DMS79 treated with DMSO at 0.1 percent for 48 hours (cell line): ENCODE measurements around the gene HBP1.
"Not testable (repeated sequence)": the region's sequence is repeated elsewhere in the genome, so short reads cannot be mapped to it uniquely, and the experiment has no call there.

Experiments used
- DNase-seq: peaks from one replicate; lab custom pipeline; 2025; lab: John Stamatoyannopoulos, UW

Gene HBP1, protein sequence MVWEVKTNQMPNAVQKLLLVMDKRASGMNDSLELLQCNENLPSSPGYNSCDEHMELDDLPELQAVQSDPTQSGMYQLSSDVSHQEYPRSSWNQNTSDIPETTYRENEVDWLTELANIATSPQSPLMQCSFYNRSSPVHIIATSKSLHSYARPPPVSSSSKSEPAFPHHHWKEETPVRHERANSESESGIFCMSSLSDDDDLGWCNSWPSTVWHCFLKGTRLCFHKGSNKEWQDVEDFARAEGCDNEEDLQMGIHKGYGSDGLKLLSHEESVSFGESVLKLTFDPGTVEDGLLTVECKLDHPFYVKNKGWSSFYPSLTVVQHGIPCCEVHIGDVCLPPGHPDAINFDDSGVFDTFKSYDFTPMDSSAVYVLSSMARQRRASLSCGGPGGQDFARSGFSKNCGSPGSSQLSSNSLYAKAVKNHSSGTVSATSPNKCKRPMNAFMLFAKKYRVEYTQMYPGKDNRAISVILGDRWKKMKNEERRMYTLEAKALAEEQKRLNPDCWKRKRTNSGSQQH

DNA sequence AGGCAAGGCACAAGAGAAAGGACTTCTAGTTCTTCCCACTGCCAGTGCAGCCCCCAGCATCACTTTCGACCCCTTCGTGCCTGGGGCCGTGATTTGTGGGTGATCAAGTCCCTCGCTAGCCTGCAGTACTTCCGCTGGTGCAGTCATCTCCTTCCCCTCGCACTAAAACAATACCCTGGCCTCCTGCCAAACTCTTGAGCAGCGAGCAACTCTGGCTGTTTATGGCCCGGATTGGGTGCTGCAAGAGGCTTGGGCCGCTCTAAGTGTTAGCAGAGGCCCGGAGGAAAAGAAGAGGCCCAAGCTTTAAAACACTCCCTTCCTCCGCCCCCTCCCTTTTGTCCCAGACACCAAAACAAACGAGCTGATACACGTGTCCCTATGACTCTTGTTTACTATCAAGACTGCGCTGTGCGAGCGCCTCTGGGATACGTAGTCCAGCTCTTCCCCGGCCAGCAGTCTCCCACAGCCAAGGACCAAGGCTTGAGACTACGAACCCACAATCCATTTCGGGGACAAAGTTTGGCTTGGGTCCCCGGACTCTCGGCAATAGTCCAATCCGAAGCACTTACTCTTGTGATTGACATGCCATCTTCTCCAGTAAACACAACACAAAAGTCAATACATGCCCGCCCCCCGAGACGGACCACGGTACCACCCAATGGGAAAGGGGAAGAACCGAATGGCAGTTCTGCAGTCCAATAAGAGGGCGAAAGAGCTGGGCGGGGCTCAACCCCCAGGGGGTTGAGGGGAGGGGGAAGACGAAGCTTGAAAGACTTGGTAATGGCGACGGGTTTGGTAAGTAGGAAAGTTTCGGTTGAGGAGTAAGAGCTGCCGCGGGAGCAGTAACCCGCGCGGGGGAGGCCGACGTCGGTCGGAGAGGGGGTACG, at the start of gene HBP1:
HBP1 (plus strand) TSS at position 771 of the 887 bp plus-strand sequence. CDS start 10,891 bp downstream, outside the sequence.
- peak; percentile 99 for DNase-seq

DNA sequence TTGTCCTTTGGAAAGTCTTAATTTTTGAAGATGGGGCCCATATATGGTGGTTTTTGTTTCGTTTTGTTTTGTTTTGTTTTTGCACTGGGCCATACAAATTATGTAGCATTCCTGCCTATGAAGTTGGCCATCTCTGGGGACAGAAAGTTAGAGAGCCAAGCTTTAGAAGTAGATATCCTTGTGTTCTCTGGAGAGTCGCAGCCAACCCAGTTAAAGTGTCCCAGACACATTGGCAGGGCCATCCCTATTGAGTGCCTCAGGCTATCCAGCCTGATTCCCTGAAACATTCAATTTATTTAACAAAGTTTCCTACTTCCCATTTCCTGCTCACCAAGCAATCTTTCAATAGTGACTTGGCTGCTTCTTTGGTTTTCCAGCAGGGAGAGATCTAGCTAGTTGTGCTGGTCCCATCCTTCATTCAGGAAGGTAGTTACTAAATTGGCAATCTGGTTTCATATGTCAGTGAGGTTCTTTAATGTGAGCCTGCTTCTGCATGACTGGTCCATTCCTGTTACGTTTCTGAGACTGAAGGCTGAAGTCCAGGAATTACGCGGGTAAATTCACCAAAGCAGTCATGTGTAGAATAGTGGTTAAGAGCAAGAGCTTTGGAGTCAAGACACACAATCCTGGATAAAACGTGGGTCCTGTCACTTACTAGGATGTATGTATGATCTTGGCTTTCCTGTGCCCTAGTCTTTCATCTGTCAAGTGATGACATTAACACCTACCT, 49.3 kb upstream of the HBP1 start:
- peak; percentile 29 for DNase-seq

DNA sequence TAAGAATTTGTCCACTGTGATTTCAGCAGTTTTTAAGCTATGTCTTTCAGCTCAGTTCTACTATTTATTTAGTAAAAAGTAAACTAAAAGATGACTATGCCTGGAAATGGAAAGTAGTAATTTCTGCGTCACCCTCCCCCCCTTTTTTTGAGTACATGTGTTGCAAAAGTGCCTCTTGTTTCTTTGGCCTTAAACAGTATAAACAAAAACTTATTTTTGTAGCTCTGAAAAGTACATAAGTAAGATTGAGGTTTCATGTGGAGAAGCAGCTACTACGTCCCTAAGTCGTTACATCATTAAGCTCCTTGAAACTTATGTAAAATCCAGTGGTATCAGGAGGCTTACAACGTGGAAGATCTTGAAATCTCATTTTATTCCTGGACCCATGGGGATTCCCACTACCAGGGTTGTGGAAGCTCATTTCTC, 46.3 kb upstream of the HBP1 start:
- no peak for DNase-seq

DNA sequence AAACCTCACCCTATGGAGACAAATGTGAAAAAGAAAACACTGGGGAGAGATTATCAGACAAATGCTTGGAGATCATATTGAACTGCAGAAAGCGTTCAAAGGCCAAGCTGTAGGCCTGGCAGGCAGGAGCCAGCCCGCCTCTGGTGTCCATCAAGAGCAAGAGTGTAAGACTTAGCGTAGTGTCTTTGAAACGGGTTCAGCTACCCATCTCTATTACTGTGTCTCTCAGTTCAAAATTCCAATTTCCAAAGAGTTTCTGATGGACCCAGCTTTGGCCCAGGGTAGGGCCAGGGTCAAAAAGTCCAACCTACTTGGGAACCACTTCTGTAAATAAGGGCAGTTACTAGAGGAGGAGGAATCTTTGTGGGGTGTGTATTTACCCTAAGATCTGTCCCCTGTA, 45.4 kb upstream of the HBP1 start:
- DNase-seq: no peak

DNA sequence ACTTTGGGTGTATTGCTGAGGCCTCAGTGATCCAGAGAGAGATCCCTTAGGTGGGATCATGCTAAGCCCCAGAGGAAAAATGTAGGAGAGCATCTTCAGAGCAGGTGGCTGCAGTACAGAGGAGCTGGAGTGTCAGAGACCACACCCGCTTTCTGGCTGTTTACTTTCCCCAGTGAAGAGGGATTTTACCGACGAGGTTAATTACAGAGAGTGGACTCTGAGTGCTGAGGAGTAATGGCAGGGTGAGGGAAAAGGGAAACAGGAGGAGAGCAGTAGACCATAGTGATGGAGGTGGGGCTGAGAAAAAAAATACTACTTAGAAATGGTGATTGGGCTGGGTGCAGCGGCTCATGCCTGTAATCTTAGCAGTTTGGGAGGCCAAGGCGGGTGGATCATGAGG, 43.3 kb upstream of the HBP1 start:
- peak; percentile 94 for DNase-seq

DNA sequence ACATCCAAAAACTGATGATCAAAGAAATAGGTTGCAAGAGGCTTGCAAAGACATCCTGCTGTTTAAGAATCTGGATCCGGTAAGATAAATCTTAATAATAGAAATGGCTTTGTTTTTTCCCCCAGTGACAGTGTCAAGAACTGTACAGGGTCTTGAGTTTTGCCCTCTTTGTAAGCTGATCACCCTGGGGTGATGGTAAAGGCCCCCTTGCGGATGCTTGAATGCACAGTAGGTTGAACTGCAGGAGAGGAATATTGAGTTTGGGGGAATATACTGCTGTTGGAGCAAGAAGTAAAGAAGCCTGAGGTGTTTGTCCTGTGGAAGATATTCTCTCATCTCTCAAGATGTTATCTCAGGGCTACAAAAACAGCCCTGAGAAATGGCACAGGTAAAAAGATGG, 40.6 kb upstream of the HBP1 start:
- no peak for DNase-seq

DNA sequence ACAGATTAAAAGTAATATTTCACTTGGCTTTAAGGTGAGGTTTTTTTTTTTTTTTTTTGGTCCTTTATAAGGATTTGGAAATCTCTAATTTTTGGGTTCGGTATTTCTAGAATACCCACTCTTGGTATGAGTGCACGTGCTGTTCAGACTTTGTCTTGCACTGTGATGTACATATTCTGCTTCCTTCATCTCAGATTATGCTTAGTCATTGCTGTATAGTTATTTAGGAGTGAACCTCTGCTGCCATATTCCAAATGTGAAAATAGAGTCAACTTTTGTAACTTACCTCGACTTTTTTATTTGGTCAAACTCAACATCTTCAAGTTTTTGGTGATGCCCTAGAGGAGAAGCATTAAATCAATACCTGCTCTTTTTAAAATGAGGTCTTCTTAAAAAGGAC, 40.1 kb upstream of the HBP1 start:
- no peak for DNase-seq

DNA sequence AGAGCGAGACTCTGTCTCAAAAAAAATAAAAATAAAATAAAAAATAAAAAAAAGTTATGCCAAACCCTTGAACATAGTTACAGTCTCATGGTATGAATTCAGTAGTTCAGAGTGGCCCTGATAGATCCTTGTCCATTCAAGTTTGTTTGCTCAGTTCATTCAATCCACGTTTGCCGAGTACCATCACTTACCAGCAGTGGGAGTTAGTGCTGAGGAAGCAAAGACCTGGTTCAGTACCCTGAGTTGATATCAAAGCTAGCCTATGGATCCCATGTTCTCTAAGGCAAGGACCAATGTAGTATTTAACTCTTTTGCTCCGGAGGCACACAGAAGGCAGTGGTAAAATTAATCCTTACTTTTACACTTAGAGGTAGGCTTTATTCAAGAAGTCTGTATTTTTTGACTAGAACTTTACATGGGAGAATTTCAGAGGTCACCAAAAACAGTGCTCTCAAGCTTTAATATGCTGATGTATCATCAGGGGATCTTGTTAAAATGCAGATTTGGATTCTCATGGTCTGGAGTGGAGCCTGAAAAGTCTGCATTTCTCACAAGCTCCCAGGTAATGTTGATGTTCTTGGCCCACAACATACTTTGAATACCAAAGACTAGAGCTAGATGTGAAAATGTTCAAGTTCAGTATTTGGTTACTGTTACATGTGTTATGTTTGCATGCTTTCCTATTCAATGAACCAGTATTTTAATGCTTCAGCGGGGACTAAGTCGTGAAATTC, 38.1 kb upstream of the HBP1 start:
- no peak for DNase-seq

DNA sequence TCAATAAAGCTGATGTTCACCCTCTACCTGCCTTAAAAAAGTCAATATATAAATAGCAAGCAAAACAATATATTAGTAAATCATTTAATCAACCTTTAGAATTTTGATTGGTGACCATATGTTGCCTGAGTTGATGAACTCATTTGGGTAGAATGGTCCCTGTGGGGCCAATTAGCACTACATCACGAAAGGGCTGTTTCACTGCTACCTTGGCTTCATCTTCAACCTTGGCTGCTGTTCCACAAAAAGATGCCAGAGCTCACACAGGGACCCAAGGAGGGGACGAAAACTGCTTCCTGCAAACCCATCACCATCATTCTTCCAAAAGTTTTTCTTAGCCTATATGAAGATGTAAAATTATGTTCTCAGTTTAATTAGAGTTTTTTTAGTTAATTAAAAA, 35.4 kb upstream of the HBP1 start:
- DNase-seq: no peak

DNA sequence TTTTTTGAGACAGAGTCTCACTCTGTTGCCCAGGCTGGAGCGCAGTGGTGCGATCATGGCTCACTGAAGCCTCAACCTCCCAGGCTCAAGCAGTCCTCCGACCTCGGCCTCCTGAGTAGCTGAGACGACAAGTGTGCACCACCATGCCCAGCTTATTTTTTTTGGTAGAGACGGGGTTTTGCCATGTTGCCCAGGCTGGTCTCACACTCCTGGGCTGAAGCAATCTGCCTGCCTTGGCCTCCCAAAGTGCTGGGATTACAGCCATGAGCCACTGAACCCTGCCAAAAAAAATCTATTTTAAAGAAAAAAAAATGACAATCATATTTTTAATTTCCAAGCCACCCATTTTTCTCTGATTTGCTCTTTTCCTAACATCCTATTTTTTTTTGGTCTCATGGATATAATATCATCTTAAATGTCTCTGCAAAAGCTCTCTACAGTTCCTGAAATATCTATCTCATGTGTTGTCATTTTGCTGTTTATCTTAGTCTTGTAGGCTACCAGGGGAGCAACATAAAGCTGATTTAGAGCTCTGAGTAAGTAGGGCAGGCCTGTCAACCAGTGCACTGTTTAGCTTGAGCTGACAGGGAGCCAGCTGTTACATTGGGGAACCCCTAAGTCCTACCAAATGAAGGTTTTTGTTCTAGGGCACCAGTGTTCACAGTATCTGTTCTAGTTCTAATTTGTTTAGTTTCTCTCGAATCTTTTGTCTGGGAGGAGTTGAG, 29.9 kb upstream of the HBP1 start:
- DNase-seq: no peak

DNA sequence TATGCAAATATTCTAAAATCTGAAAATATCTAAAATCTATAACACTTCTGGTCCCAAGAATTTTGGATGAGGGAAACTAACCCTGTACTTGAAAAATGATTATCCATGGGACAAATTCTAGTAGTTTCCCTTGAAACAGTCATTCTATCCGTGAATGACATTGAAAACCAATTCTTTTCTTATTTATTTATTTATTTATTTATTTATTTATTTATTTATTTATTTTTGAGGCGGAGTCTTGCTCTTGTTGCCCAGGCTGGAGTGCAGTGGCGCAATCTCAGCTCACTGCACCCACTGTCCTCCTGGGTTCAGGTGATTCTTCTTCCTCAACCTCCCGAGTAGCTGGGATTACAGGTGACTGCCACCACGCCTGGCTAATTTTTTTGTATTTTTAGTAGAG, 24.9 kb upstream of the HBP1 start:
- DNase-seq: not testable (repeated sequence)

DNA sequence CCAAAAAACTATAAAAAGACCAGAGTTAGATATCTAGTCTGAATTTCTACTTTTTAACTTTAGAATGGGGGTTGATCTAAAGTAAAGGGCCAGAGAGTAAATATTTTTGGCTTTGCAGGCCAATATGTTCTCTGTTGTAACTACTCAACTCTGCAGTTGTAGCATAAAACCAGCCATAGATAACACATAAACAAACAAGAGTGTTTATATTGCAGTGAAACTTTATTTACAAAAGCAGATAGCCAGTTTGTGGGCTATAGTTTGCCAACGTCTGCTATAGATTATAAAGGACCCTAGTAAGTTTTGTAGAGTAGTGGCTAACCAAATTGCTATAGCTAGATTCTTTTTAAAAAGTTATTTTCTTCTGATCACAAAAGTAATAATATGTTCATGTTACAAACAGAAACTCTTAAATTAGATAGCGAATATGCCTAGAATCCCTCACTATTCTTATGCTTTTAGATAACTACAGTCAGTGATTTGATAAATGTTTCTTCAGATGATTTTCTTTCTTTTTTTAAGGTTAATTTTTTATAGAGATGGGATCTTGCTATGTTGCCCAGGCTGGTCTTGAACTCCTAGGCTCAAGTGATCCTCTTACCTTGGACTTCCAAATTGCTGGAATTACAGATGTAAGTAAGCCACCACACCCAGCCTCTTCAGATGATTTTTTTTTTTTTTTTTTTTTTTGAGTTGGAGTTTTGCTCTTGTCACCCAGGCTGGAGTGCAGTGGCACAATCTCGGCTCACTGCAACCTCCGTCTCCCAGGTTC, 23.6 kb upstream of the HBP1 start:
- no peak for DNase-seq

DNA sequence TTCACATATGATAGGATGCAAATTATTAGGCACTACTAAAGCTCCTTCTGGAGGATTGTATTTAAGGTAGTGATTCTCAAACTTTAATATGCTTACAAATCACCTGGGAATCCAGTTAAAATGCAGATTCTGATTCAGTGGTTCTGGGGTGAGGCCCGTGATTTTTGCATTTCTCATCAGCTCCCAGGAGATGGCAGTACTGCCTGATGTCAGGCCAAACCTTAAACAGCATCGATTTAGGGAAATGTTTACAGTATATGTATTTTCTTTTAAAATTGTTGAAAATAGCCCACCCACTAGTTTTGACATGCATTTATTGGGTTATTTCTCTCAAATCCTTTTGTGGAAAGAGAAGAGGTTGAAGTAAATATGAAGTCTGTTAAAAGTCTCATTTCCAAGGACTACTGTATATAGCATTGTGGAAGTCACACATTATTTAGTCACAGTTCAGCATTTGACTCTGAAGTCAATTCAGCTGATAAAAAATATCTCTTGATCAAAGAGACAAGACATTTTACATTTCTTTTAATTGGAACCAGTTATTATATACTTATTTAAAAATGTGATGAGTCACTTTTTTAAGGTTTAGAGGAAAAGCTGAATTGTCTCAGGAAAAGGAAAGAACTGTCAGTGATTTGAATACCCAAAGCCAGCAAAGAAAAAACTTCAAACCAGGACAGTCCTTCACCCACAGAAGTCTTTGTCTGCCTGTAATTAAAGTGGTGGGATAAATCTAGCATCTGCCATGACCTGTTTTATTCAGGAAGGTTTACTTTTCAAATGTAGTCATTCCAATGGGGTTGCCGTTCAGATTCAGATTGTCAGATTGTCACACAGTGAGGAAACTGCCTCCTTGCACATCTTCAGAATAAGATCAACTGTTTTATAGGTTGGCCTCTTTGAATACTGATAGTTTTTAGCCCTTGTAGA, 21.1 kb upstream of the HBP1 start:
- no peak for DNase-seq

DNA sequence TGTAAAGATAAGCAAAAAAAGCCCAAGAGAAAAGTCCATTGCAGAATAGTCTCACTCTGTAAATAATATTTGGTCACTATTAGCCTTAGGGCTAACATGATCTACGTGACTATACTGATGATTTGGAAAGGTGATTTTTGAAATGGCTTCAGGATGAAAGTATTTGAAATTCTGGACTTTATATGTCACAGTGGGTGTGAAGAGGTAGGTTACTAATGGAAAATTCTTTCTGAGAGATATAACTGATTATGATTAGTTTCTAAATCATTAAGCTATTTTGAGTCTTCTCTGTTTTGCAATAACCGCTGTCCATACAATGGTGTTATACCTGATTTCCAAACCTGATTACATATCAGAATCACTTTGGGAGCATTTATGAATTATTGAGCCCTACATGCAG, 20.1 kb upstream of the HBP1 start:
- DNase-seq: no peak

DNA sequence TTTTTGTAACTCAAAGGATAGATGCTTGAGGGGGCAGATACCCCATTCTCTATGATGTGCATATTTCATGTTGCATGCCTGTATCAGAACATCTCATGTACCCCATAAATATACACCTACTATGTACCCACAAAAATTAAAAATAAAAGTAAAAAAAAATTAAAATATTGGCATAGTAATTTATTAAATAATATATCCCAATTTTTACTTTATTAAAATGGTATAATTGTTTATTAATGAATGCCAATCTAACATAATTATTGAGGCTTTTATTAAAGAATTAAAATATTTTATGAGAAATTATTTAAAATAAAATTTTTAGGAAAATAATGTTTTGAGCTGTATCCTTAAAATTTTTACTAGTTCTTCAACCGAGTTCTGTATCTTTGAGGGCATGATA, 18.9 kb upstream of the HBP1 start:
- no peak for DNase-seq

DNA sequence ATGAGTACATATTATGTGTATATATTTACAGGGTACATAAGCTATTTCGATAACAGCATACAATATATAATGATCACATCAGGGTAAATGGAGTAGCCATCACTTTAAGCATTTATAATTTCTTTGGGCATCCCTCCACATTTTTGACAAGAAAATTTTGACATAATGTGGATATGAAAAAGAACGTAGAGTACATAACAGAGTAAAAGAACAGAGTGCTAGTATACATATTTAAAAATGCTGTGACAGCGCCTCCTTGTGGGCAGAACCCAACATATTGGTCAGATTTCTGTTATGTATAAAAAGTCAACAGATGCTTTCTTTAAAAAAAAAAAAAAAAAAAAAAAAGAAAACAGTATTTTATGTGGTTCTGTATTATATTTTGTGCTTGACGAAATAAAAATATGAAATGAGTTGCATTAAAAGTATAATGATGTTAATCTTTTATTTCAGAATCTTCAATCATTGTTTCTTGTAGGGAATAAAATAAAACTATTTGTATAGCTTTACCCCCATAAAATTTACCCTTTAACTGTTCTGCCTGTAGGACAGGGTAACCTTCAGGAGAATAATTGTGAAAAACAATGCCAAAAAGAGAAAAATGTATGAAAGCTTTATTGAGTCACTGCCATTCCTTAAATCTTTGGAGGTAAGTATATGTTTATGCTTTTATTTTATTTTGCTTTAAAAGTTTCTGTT, 18.3 kb upstream of the HBP1 start:
- peak; percentile 56 for DNase-seq

DNA sequence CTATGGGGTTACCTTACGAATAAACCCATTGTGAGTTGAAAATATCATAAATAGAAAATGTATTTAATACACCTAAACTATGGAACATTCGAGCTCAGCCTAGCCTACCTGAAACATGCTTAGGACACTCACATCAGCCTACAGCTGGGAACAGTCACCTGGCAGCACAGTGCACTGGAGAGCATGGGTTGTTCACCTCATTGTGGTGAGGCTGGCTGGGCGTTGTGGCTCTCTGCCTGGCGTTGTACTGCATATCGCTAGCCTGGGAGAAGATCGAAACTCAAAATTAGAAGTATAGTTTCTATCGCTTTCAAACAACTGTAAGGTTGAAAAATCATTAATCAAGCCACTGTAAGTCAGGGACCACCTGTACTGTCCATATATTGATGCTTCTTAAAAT, 17.3 kb upstream of the HBP1 start:
- no peak for DNase-seq

DNA sequence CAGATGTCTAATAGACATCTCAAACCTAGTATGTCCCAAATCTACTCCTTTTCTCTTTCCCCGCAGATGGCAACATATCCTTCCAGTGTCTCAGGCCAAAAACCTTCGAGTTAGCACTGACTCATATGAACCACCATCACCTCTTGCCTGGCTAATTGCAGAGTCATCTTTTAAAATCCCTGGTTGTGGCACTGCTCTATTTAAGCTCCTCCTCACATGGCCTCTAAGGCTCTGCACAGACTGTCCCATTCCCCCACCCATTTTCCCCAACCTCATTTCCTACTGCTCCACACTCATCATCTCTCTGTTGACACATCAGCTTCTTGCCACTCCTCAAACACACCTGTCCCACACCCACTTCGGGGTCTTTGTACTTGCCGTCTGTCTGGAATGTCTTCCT, 16.8 kb upstream of the HBP1 start:
- DNase-seq: no peak
